ENCODE measurements around the gene MRPL27.
"Not testable (repeated sequence)": the region's sequence is repeated elsewhere in the genome, so short reads cannot be mapped to it uniquely, and the experiment has no call there.

Gene MRPL27

GRCh38 chr17:50372758-50373556 is at the start of gene MRPL27, which contains the start of gene EME1:
Gene MRPL27, minus strand, starts transcription at chr17:50373184. Its CDS starts 14 bp downstream, at chr17:50373170.
Gene EME1, plus strand, starts transcription at chr17:50373229. Its CDS starts 1,980 bp downstream, at chr17:50375209.
- peak; percentile 72 to 76 for DNase-seq (ENCODE audit: low read depth in 2 of 2)

- no peak for DNase-seq (ENCODE audit: low read depth in 2 of 2)
Measured at GRCh38 chr17:50422738-50423137, 49.8 kb upstream of the MRPL27 start.

GRCh38 chr17:50421308-50422051 is 48.5 kb upstream of the MRPL27 start:
- DNase-seq (ENCODE audit: low read depth in 2 of 2), result no peak

- DNase-seq (ENCODE audit: low read depth in 2 of 2), result no peak
Measured at GRCh38 chr17:50420419-50421112, 47.6 kb upstream of the MRPL27 start.

- not testable (repeated sequence) for DNase-seq (ENCODE audit: low read depth in 2 of 2)
Measured at GRCh38 chr17:50419577-50419976, 46.6 kb upstream of the MRPL27 start.

GRCh38 chr17:50414808-50415207 is 41.8 kb upstream of the MRPL27 start:
- DNase-seq (ENCODE audit: low read depth in 2 of 2), result no peak

GRCh38 chr17:50412188-50412732 is 39.3 kb upstream of the MRPL27 start:
- DNase-seq (ENCODE audit: low read depth in 2 of 2), result no peak

- no peak for DNase-seq (ENCODE audit: low read depth in 2 of 2)
Measured at GRCh38 chr17:50407921-50408320, 34.9 kb upstream of the MRPL27 start.

- DNase-seq (ENCODE audit: low read depth in 2 of 2), result no peak
Measured at GRCh38 chr17:50406578-50406977, 33.6 kb upstream of the MRPL27 start.

- DNase-seq (ENCODE audit: low read depth in 2 of 2), result not testable (repeated sequence)
Measured at GRCh38 chr17:50405351-50405750, 32.4 kb upstream of the MRPL27 start.

GRCh38 chr17:50399591-50399990 is 26.6 kb upstream of the MRPL27 start:
- not testable (repeated sequence) for DNase-seq (ENCODE audit: low read depth in 2 of 2)

- DNase-seq (ENCODE audit: low read depth in 2 of 2), result not testable (repeated sequence)
Measured at GRCh38 chr17:50398672-50399071, 25.7 kb upstream of the MRPL27 start.

GRCh38 chr17:50397919-50398285 is 24.9 kb upstream of the MRPL27 start:
- no peak for DNase-seq (ENCODE audit: low read depth in 2 of 2)

- peak; percentile 88 to 92 for DNase-seq (ENCODE audit: low read depth in 2 of 2)
Measured at GRCh38 chr17:50397111-50397918, 24.3 kb upstream of the MRPL27 start, which contains the start of gene LRRC59. Gene LRRC59, minus strand, starts transcription at chr17:50397523. Its CDS starts 206 bp downstream, at chr17:50397317.

- peak in 1 of 2 donors; percentile 22 for DNase-seq (ENCODE audit: low read depth in 2 of 2)
Measured at GRCh38 chr17:50396261-50397110, 23.5 kb upstream of the MRPL27 start.

GRCh38 chr17:50394711-50395110 is 21.7 kb upstream of the MRPL27 start:
- no peak for DNase-seq (ENCODE audit: low read depth in 2 of 2)

GRCh38 chr17:50393700-50394099 is 20.7 kb upstream of the MRPL27 start:
- DNase-seq (ENCODE audit: low read depth in 2 of 2), result no peak

- no peak for DNase-seq (ENCODE audit: low read depth in 2 of 2)
Measured at GRCh38 chr17:50392621-50393020, 19.6 kb upstream of the MRPL27 start.

GRCh38 chr17:50389534-50389933 is 16.6 kb upstream of the MRPL27 start:
- no peak for DNase-seq (ENCODE audit: low read depth in 2 of 2)

GRCh38 chr17:50388728-50389127 is 15.7 kb upstream of the MRPL27 start:
- no peak for DNase-seq (ENCODE audit: low read depth in 2 of 2)
